ENCODE results near the gene MYD88. TPM values are rescaled to one million over a fixed set of nuclear protein-coding genes. Genes with fewer than 3 reads are reported as not detected.

Gene MYD88
- total and polyA plus RNA-seq, 9 of the 15 experiments (the other 6 are each of a cell fraction or from before 2014, with no cell fraction given), result 3.2 to 47.3 (median 27.6) TPM

DNA sequence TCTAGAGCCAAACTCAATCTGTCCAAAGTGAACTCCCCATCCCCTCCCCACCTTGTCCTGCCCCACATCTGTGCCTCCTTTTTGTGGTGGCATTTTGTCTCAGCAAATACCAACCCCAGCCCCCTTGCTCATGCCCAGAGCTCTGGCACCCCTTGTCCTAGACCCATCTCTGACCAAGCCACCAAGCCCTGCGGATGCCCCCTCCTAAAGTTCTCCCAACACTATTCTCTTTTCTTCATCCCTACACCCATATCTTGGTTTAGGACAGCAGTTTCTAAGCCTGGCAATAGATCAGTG lies 19.3 kb upstream of the MYD88 start:
- intact Hi-C loops (cut with micrococcal nuclease) (loop anchor here (5.0 kb wide), 3 partner anchors 147 to 363 kb away; partner anchors contain the start of gene XYLB), in situ Hi-C loops (cut with MboI) (loop anchor here (5.0 kb wide), 1 partner anchor 533 kb away; no protein-coding TSS in a partner anchor)
- H3K4me3 ChIP-seq, result no peak overlapping the region
- no peak for ATAC-seq
- POLR2A ChIA-PET, result interaction anchor here (0.5 to 1.6 kb wide), 4 partner anchors 24 to 277 kb away, joined by 3 to 4 read pairs (median 3); no protein-coding TSS in a partner anchor
- no peaks in the 10 kb centered on the region for H3K79me2 ChIP-seq (ENCODE audit: control insufficient read depth, insufficient read depth, low read length)
- CTCF ChIA-PET (ENCODE audit: low intra/inter-chr PET ratio), result interaction anchor here (1.2 kb wide), 1 partner anchor 115 kb away, joined by 3 read pairs; no protein-coding TSS in a partner anchor
- peaks cover 19% of the 10 kb centered on the region for H4K20me1 ChIP-seq (replicated peaks; ENCODE audit: control insufficient read depth, insufficient read depth, low read length)
- no peaks in the 10 kb centered on the region for H3K9me1 ChIP-seq (ENCODE audit: control insufficient read depth, insufficient read depth, low read length)
- DNase-seq (ENCODE audit: extremely low read depth in 1 of 4, low spot score in 3 of 4), result no peak
- WGBS (ENCODE audit: insufficient coverage, low coverage, missing lambda C conversion rate), result 100% methylated on average over 1 of the region's 1 CpG
- H3K4me1 ChIP-seq (replicated peaks in 1 of 2; ENCODE audit: control insufficient read depth in 2 of 2, insufficient read depth in 2 of 2, low read length in 2 of 2), result peaks cover 0 to 30% of the 10 kb centered on the region in 2 experiments; a peak in 3 of 5 replicates
- no peak overlapping the region for H3K27ac ChIP-seq (ENCODE audit: extremely low read depth, low read depth, low read length)
- no TSS peak for BruUV-seq (replicated peaks)
- no peak overlapping the region for H2AFZ ChIP-seq (ENCODE audit: low read depth, low read length)
- no peak for TF ChIP-seq ZNF347 (CRISPR knock-in tag; IDR thresholded peaks at IDR 0.05; ENCODE audit: low read depth)
- TF ChIP-seq LCOR (CRISPR knock-in tag; IDR thresholded peaks at IDR 0.05), result no peak
- TF ChIP-seq ETS2 (tag; IDR thresholded peaks at IDR 0.05; ENCODE audit: borderline replicate concordance, poor library complexity, severe bottlenecking), result no peak
- TF ChIP-seq ZNF766 (CRISPR knock-in tag; conservative IDR thresholded peaks at IDR 0.05), result no peak
- no peak for TF ChIP-seq HDGF (IDR thresholded peaks at IDR 0.05)
- TF ChIP-seq MAFK (IDR thresholded peaks at IDR 0.05; ENCODE audit: low read length), result no peak
- TF ChIP-seq TBL1XR1 (IDR thresholded peaks at IDR 0.05; ENCODE audit: low read length in 2 of 2), result no peak
- TF ChIP-seq SMARCA4 (IDR thresholded peaks at IDR 0.05), result no peak
- no peak for TF ChIP-seq ZNF23 (CRISPR knock-in tag; IDR thresholded peaks at IDR 0.05)
- no peak for TF ChIP-seq MBD2 (IDR thresholded peaks at IDR 0.05; ENCODE audit: borderline replicate concordance, low read depth)
- TF ChIP-seq, protein P1, sequence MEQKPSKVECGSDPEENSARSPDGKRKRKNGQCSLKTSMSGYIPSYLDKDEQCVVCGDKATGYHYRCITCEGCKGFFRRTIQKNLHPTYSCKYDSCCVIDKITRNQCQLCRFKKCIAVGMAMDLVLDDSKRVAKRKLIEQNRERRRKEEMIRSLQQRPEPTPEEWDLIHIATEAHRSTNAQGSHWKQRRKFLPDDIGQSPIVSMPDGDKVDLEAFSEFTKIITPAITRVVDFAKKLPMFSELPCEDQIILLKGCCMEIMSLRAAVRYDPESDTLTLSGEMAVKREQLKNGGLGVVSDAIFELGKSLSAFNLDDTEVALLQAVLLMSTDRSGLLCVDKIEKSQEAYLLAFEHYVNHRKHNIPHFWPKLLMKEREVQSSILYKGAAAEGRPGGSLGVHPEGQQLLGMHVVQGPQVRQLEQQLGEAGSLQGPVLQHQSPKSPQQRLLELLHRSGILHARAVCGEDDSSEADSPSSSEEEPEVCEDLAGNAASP (IDR thresholded peaks at IDR 0.05), result no peak
- H3K36me3 ChIP-seq (ENCODE audit: control insufficient read depth, insufficient read depth, low read length), result peaks cover 34% of the 10 kb centered on the region; the same call in 2 of the 3 replicates
- FAIRE-seq, result no peak
- peaks cover 6 to 26% of the 10 kb centered on the region in 2 experiments; a peak in 3 of 5 replicates for H3K27me3 ChIP-seq (ENCODE audit: control insufficient read depth in 2 of 2, insufficient read depth in 2 of 2, low read length in 2 of 2)
- H3K9me3 ChIP-seq (replicated peaks; ENCODE audit: control insufficient read depth, insufficient read depth, low read depth, low read length), result no peaks in the 10 kb centered on the region
- no peak overlapping the region for H3K4me2 ChIP-seq (ENCODE audit: insufficient read depth, low read length)
- no peak overlapping the region for H3K9ac ChIP-seq (ENCODE audit: insufficient read depth in 1 of 2, low read depth in 2 of 2, low read length in 2 of 2)
